Ishikawa (cell line): ENCODE results near the gene TMEM126B.
A peak's percentile ranks its signal among the peaks of the same experiment; 100 is the strongest.

Experiments used
- CEBPB ChIP-seq: IDR thresholded peaks from 2 replicates; pipeline ENCODE4 v1.6.1; 2012
- CREB1 ChIP-seq: IDR thresholded peaks from 2 replicates; pipeline ENCODE4 v1.6.1; 2012; ENCODE audit warnings: low read depth
- EGR1 ChIP-seq: IDR thresholded peaks from 2 replicates; pipeline ENCODE4 v1.6.1; 2012
- EP300 ChIP-seq: IDR thresholded peaks from 2 replicates; pipeline ENCODE4 v1.6.1; 2012; ENCODE audit warnings: borderline replicate concordance
- FOXM1 ChIP-seq: IDR thresholded peaks from 2 replicates; pipeline ENCODE4 v1.6.1; 2012; ENCODE audit warnings: low read depth, borderline replicate concordance
- MAX ChIP-seq: IDR thresholded peaks from 2 replicates; pipeline ENCODE4 v1.6.1; 2012
- NFIC ChIP-seq: IDR thresholded peaks from 2 replicates; pipeline ENCODE4 v1.6.1; 2012
- RAD21 ChIP-seq: IDR thresholded peaks from 2 replicates; pipeline ENCODE4 v1.6.1; 2012; ENCODE audit warnings: low read depth
- REST ChIP-seq: IDR thresholded peaks from 2 replicates; pipeline ENCODE4 v1.6.1; 2012; ENCODE audit warnings: low read depth, mild to moderate bottlenecking
- TAF1 ChIP-seq: IDR thresholded peaks from 2 replicates; pipeline ENCODE4 v1.6.1; 2012; ENCODE audit warnings: low read depth, mild to moderate bottlenecking
- TCF12 ChIP-seq: IDR thresholded peaks from 2 replicates; pipeline ENCODE4 v1.6.1; 2012; ENCODE audit warnings: low read depth
- TEAD4 ChIP-seq: IDR thresholded peaks from 2 replicates; pipeline ENCODE4 v1.6.1; 2012
- YY1 ChIP-seq: IDR thresholded peaks from 2 replicates; pipeline ENCODE4 v1.6.1; 2012; ENCODE audit warnings: low read depth
- ZBTB7A ChIP-seq: IDR thresholded peaks from 2 replicates; pipeline ENCODE4 v1.6.1; 2012; ENCODE audit warnings: low read depth
- TF ChIP-seq, protein P1 (sequence below): IDR thresholded peaks from 2 replicates; pipeline ENCODE4 v1.6.1; 2012

TMEM126B gene

DNA sequence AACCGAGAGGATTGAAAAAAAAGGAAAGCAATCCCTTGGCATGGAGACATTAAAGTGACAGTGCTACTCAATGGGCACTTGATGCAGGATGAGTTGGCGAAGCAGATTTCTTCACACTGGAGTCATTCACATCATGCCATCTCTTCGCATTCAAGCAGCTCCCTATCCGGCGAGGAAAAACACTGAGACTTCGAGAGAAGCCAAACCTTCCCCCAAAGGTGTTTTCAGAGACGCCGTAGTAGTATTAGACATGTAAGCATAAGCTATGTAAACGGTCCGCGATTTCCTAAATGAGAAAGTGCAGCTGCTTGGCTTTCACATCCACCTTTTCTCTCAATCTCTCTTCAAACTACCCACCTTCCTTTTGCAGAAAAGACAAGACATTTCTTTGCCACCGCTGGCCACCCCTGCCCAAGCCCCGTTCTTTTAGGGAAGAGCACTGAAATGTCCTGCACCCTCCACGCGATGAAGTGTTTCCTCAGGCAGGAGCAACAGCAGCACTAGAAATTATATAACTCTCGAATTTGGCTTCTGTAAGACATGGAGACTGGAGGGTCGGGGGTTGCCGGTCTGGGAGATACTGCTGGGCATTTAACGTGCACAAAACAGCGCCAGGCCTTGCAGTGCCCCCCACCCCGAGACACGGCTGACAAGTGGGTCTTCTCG lies 928 bp upstream of the TMEM126B start, which contains the start of gene DLG2:
DLG2 (minus strand) TSS at position 13 of the 666 bp plus-strand sequence.
- TF ChIP-seq MAX (no peak), NFIC (peak; percentile 54; the same call in 1 of the 2 replicates), TAF1 (no peak), ZBTB7A (no peak)

- TF ChIP-seq EP300 (no peak), FOXM1 (no peak), YY1 (no peak)
- TF ChIP-seq, protein P1, sequence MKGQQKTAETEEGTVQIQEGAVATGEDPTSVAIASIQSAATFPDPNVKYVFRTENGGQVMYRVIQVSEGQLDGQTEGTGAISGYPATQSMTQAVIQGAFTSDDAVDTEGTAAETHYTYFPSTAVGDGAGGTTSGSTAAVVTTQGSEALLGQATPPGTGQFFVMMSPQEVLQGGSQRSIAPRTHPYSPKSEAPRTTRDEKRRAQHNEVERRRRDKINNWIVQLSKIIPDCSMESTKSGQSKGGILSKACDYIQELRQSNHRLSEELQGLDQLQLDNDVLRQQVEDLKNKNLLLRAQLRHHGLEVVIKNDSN = 0 out of 2 replicates have a peak, but pooled peaks have one; percentile 4
These were observed 463 bp downstream of the TMEM126B start for GRCh38 chr11:85628771-85629341.

DNA sequence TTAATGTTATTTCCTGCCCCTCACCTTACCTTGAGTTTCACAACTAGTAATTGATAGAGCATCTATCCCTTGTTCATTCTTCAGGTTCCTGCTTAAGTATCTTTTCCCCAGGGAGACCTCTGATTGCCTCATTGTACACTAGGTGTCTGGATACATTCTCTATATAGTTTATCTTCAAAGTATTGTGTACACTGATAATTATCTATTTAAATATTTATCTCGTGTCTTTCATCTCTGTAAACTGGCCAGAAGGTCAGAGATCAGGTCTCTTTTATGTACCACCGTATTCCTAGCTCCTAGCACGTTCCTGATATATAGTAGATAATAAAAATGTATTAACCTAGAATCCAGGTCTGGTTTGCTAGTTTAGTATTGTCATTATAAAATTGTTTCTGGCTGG lies 6.4 kb downstream of the TMEM126B start:
- TF ChIP-seq FOXM1 (no peak), CREB1 (no peak)

DNA sequence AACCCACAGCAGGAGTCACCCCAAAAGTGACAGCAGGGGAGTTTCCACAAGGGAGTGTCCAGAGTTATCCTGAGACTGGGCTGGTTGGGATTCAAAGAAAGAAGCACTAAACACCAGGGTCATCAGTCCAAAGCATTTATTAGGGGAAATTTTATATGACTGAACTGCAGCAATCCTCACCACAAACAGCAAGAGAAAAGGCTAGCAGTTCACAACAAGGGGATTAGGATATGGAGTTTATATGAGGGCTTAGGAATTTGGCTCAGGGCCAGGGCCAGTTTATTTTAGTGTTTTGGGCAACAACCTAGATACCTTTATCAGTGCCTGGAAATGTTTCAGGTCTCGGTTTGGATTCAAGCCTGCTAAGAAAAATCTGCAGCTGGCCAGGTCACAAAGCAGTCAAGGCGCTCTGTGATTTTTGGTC lies 14.8 kb downstream of the TMEM126B start:
- TF ChIP-seq EGR1 = no peak
- no peak for TF ChIP-seq TAF1
- no peak for TF ChIP-seq NFIC
- TF ChIP-seq RAD21 = no peak
- no peak for TF ChIP-seq TCF12
- TF ChIP-seq MAX = no peak
- no peak for TF ChIP-seq REST
- no peak for TF ChIP-seq FOXM1
- no peak for TF ChIP-seq TEAD4
- TF ChIP-seq CEBPB = no peak
- TF ChIP-seq ZBTB7A = no peak
- no peak for TF ChIP-seq CREB1
- TF ChIP-seq YY1 = no peak
- TF ChIP-seq, protein P1 = no peak
- no peak for TF ChIP-seq EP300

DNA sequence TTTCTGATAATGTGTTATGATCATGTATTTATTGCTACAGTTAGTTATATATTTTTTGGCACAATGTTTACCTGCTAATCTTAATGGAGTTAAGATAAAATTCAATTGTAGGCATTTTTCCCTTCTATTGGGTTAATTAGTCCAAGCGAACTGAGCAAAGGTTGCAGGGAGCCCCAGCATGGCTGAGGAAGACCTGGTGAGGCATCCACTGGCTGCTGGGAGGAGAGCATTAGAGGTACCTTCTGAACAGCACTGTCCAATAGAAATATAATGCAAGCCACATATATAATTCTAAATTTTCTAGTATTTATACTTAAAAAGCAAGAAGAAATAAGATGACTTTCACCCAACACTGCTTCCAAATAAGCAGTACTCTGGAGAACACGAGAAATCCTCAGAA lies 18.7 kb downstream of the TMEM126B start:
- TF ChIP-seq RAD21 = no peak
- TF ChIP-seq NFIC = no peak
- no peak for TF ChIP-seq REST

DNA sequence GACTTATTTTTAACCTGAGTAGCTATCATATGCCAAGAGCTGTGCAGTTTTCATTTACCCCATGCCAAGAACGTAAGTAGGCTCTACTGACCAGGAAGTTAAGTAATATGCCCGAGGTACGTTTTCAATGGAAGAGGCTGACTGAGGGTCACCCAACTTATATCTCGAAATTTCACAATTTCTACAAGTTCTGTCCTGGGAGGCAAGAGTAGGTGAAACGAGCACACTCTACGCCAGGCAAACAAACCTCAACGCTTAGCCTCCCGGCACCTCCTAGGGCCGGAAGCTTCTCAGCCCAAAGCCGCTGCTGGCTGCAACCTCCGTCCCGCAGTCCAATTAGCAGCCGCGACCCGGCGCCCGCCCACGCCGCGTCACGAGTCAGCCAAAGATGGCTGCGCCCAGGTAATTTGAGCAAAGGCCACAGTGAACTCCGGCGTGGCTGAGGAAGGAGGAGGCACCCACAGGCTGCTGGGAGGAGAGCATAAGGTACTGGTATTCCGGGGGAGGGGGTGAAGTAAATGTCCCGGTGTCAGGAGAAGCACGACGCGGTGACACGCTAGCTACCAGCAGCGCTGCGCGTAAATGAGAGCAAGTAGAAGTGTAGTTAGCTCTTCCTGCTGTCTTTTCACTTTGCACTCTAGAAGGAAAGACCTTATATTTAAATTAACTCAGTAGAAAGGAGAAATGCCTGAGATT lies 19.4 kb downstream of the TMEM126B start, which contains the start of gene TMEM126A:
TMEM126A (plus strand) TSS at position 364 of the 696 bp plus-strand sequence. CDS start 2,289 bp downstream, outside the sequence.
- TF ChIP-seq FOXM1 = no peak
- TF ChIP-seq EGR1 = peak; percentile 80
- peak; percentile 17; the same call in 1 of the 2 replicates for TF ChIP-seq NFIC
- peak; percentile 79 for TF ChIP-seq MAX
- no peak for TF ChIP-seq RAD21
- TF ChIP-seq ZBTB7A = no peak
- no peak for TF ChIP-seq TEAD4
- no peak for TF ChIP-seq CEBPB
- peak; percentile 89 for TF ChIP-seq TAF1
- TF ChIP-seq, protein P1 = peak; percentile 78
- TF ChIP-seq EP300 = no peak
- TF ChIP-seq TCF12 = peak; percentile 71
- TF ChIP-seq CREB1 = peak; percentile 78
- TF ChIP-seq YY1 = peak; percentile 95
- TF ChIP-seq REST = no peak
